ENCODE measurements around the gene TIMM22.

Gene TIMM22

GRCh38 chr17:1003972-1004768 lies 7.2 kb downstream of the TIMM22 start:
- ATAC-seq (no peak), DNase-seq (ENCODE audit: low spot score in 2 of 2) (no peak)
- Mint-ChIP-seq H3K4me1 (peaks cover 25% of the 10 kb centered on the region), H3K9me3 (no peaks in the 10 kb centered on the region), H3K4me3 (no peak overlapping the region), H3K36me3 (peaks cover 87% of the 10 kb centered on the region), H3K27ac (peak overlapping the region; percentile 68)

DNA sequence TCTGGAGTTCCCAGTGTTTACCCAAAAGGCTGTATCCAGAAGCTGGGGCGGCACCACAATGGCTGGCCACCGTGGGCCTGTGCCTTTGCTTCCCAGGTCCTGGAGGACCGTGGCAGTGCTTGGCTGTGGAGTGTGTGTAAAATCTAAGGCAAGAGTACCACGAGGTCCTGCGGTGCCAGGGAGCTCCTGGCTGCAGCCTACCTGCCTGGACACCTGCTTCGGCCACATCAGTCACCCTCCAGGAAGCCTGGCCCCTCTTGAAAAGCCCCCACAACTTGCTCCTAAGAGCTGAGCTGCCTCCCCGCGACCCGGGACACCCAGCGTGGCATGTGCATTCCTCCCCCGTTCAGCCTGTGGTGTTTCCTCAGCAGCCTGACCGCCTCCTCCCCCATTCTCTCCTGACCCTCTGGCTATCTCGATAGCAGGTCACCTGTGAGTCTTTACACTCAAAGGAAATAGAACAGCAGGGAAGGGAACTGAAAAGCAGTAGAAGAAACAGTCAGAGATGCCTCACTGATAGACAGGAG lies 7.9 kb downstream of the TIMM22 start:
- Mint-ChIP-seq H3K36me3 (peaks cover 85% of the 10 kb centered on the region), H3K9me3 (no peaks in the 10 kb centered on the region), H3K4me3 (no peak overlapping the region), H3K4me1 (peaks cover 20% of the 10 kb centered on the region), H3K27ac (no peak overlapping the region)
- no peak for ATAC-seq
- no peak for DNase-seq (ENCODE audit: low spot score in 2 of 2)

- no peak for DNase-seq (ENCODE audit: low spot score in 2 of 2)
- Mint-ChIP-seq H3K27ac (no peak overlapping the region), H3K9me3 (no peaks in the 10 kb centered on the region), H3K4me3 (no peak overlapping the region), H3K36me3 (peaks cover 85% of the 10 kb centered on the region), H3K4me1 (peaks cover 20% of the 10 kb centered on the region)
- ATAC-seq = no peak
Observed at GRCh38 chr17:1005361-1005946, 8.5 kb downstream of the TIMM22 start.

- Mint-ChIP-seq H3K4me1 (peaks cover 20% of the 10 kb centered on the region), H3K9me3 (no peaks in the 10 kb centered on the region), H3K4me3 (no peak overlapping the region), H3K27ac (no peak overlapping the region), H3K36me3 (peaks cover 81% of the 10 kb centered on the region)
- no peak for DNase-seq (ENCODE audit: low spot score in 2 of 2)
- no peak for ATAC-seq
Observed at GRCh38 chr17:1006054-1006453, 9.1 kb downstream of the TIMM22 start.

GRCh38 chr17:1007310-1008007 lies 10.5 kb downstream of the TIMM22 start:
- Mint-ChIP-seq H3K4me1 (peaks cover 15% of the 10 kb centered on the region), H3K27ac (peak overlapping the region; percentile 29), H3K36me3 (peaks cover 81% of the 10 kb centered on the region), H3K9me3 (no peaks in the 10 kb centered on the region), H3K4me3 (no peak overlapping the region)
- DNase-seq (ENCODE audit: low spot score in 2 of 2) = no peak
- no peak for ATAC-seq

GRCh38 chr17:1008008-1008761 lies 11.3 kb downstream of the TIMM22 start:
- Mint-ChIP-seq H3K9me3 (no peaks in the 10 kb centered on the region), H3K27ac (peak overlapping the region; percentile 29), H3K4me1 (peaks cover 8% of the 10 kb centered on the region), H3K36me3 (peaks cover 73% of the 10 kb centered on the region), H3K4me3 (no peak overlapping the region)
- no peak for ATAC-seq
- no peak for DNase-seq (ENCODE audit: low spot score in 2 of 2)

DNA sequence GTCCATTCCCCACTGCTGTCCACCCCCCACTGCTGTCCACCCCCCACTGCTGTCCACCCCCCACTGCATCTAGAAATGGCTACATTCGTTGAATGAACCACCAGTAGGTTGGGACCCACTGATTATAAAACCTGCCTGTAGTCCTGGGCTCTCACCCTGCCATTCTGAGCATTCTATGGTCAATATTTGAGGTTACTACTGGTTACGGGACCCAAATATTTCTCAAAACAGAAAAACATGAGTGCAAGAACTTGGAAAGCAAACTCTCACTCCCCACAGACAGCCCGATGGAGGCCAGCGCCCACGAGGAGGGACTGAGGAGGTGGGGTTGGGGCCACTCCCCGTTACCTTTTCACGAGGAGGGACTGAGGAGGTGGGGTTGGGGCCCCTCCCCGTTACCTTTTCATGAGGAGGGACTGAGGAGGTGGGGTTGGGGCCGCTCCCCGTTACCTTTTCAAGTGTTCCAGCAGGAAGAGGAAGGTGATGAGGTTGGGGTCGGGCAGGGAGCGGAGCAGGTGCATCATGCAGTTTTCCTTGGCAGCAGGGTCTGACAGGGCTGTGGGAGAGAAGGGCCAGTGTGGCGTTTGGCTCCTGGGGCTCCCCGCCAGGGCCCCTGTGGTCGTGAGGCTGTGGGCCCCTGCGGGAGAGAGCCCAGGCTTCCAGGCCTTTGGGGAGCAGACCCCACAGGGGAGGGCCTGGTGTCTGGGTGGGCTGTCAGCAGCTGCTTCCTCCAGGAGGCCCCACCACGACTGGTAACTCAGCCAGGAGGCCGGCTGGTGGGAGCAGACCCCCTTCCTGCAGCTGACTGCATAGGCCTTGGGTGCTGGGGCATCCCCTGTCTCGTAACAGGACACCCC lies 12.5 kb downstream of the TIMM22 start:
- H3K9me3 Mint-ChIP-seq = no peaks in the 10 kb centered on the region
- peaks cover 8% of the 10 kb centered on the region for H3K4me1 Mint-ChIP-seq
- H3K36me3 Mint-ChIP-seq = peaks cover 64% of the 10 kb centered on the region
- H3K4me3 Mint-ChIP-seq = no peak overlapping the region
- DNase-seq (ENCODE audit: low spot score in 2 of 2) (no peak), ATAC-seq (no peak)
- H3K27ac Mint-ChIP-seq = no peak overlapping the region

GRCh38 chr17:1010086-1010450 lies 13.1 kb downstream of the TIMM22 start:
- no peak overlapping the region for H3K4me3 Mint-ChIP-seq
- no peaks in the 10 kb centered on the region for H3K9me3 Mint-ChIP-seq
- no peak for ATAC-seq
- H3K4me1 Mint-ChIP-seq = peaks cover 6% of the 10 kb centered on the region
- H3K27ac Mint-ChIP-seq = no peak overlapping the region
- peaks cover 59% of the 10 kb centered on the region for H3K36me3 Mint-ChIP-seq
- DNase-seq (ENCODE audit: low spot score in 2 of 2) = no peak

DNA sequence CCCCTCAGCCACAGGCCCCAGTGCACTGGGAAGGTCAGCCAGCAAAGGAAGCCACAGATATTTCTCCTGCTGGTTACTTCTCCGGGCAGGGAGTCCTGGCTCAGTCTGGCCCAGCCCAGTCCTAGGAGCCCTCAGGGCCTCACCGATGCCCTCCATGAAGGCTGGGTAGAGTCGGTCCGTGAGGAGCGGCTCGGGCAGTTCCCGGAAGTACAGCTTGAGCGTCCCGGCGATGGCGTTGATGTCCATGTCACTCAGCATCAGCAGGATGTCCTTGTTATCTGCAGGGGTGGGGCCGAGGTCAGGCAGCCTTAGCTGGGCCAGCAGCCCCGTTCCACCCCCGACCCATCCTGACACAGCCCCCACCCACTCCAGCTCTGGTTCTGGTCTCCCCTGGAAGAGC lies 13.7 kb downstream of the TIMM22 start:
- DNase-seq (ENCODE audit: low spot score in 2 of 2) = no peak

DNA sequence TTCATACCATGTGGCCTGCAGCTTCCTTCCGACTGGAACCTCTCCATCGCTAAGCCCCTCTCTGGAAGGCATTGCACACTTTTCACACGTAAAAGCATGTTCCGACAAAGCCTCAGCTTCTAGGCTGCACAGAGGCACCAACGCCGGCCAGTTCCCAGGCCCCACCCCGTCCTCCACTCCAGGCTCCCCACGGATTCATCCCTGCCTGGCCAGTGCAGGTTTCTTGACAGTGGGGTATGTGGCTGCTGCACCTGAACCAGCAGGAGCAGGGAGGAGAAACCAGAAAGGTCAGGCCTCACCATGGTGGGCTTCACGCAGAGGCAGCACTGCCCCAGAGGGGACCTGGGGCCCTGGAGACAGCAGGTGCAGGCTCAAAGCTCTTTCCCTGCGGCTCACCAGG lies 14.2 kb downstream of the TIMM22 start:
- H3K36me3 Mint-ChIP-seq = peaks cover 48% of the 10 kb centered on the region
- no peak overlapping the region for H3K4me3 Mint-ChIP-seq
- ATAC-seq (no peak), DNase-seq (ENCODE audit: low spot score in 2 of 2) (no peak)
- no peak overlapping the region for H3K27ac Mint-ChIP-seq
- no peaks in the 10 kb centered on the region for H3K4me1 Mint-ChIP-seq
- no peaks in the 10 kb centered on the region for H3K9me3 Mint-ChIP-seq

More for the DNA sequence above, 13.7 kb downstream of the TIMM22 start:
- H3K9me3 Mint-ChIP-seq = no peaks in the 10 kb centered on the region
- H3K36me3 Mint-ChIP-seq = peaks cover 54% of the 10 kb centered on the region
- peaks cover under 1% of the 10 kb centered on the region for H3K4me1 Mint-ChIP-seq
- H3K4me3 Mint-ChIP-seq = no peak overlapping the region
- ATAC-seq = no peak
- no peak overlapping the region for H3K27ac Mint-ChIP-seq

DNA sequence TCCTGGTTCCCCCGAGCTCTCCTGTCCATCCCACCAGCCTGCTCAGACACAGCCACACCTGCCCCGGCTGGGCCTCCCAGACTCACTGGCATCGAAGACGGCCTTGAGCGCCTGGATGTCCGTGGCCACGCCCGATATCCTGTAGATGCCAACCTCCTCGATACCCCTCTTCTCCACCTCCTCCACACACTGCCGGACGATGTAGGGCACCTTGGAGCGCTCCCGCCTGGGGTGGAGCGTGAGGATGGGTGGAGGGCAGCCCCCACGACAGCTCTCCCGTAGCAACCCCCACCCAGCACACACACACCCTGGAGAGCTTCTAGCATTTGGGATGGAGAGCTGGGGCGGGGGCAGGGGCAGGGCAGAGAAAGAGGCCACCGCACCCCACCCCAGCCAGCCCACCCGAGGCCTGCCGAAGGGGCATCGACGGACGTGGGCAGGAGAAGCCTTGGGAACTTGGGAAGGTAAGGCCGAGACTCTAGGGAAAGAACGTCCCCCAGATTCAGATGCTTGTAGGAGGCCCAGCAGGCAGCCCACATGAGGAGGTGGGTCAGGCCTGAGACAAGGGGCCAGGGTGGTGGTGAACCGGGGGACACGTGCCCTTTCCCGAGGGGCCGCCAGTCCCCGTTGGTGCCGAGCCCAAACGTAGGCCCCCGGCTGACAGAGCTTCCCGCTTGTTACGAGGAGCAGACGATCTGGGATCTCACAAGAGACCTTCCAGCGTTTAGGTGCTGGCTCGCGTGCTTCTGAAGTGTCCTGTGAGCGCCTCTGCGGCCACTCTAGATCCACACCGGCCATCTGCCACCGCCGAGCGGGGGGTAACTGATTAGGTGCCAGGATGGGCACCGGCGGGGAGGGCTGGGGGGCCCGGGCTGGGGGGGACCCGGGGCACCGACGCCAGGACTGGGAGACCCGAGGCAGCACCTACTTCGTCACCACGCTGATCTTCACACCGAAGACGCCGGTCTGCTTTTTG lies 15.1 kb downstream of the TIMM22 start:
- H3K9me3 Mint-ChIP-seq = no peaks in the 10 kb centered on the region
- no peak for DNase-seq (ENCODE audit: low spot score in 2 of 2)
- no peak overlapping the region for H3K4me3 Mint-ChIP-seq
- H3K27ac Mint-ChIP-seq = no peak overlapping the region
- no peak for ATAC-seq
- peaks cover 6% of the 10 kb centered on the region for H3K4me1 Mint-ChIP-seq
- peaks cover 47% of the 10 kb centered on the region for H3K36me3 Mint-ChIP-seq

GRCh38 chr17:1012823-1013728 lies 16.1 kb downstream of the TIMM22 start:
- DNase-seq (ENCODE audit: low spot score in 2 of 2) (no peak), ATAC-seq (no peak)
- H3K4me1 Mint-ChIP-seq = peaks cover 6% of the 10 kb centered on the region
- no peaks in the 10 kb centered on the region for H3K9me3 Mint-ChIP-seq
- H3K36me3 Mint-ChIP-seq = peaks cover 43% of the 10 kb centered on the region
- H3K4me3 Mint-ChIP-seq = no peak overlapping the region
- no peak overlapping the region for H3K27ac Mint-ChIP-seq

GRCh38 chr17:1013729-1014090 lies 16.8 kb downstream of the TIMM22 start:
- peaks cover 37% of the 10 kb centered on the region for H3K36me3 Mint-ChIP-seq
- peaks cover 6% of the 10 kb centered on the region for H3K4me1 Mint-ChIP-seq
- peak overlapping the region; percentile 74 for H3K27ac Mint-ChIP-seq
- no peak for DNase-seq (ENCODE audit: low spot score in 2 of 2)
- no peak overlapping the region for H3K4me3 Mint-ChIP-seq
- no peak for ATAC-seq
- H3K9me3 Mint-ChIP-seq = no peaks in the 10 kb centered on the region

Measured in stimulated activated effector memory CD8-positive, alpha-beta T cell treated with anti-CD3 and anti-CD28 coated beads, Interleukin-12 subunit alpha, Interleukin-12 subunit beta, amount 100 ng/mL, for 72 hours (primary cell).